IPS-15b (cell line): ENCODE measurements around the gene PEX19.

ENCODE experiments used
- H3K27me3 ChIP-seq: one replicate; pipeline ENCODE4 v1.6.1; 2013; ENCODE audit warnings: low read length; ENCODE audit not compliant: control insufficient read depth, insufficient read depth
- H3K36me3 ChIP-seq: one replicate; pipeline ENCODE4 v1.6.1; 2013; ENCODE audit warnings: low read length; ENCODE audit not compliant: control insufficient read depth, insufficient read depth
- H3K4me1 ChIP-seq: one replicate; pipeline ENCODE4 v1.6.1; 2013; ENCODE audit warnings: mild to moderate bottlenecking, low read length; ENCODE audit not compliant: control insufficient read depth, insufficient read depth
- H3K4me3 ChIP-seq: one replicate; pipeline ENCODE4 v1.5.1; 2013; ENCODE audit warnings: low read depth, low read length
- H3K9ac ChIP-seq: one replicate; pipeline ENCODE4 v1.6.1; 2013; ENCODE audit warnings: low read depth, mild to moderate bottlenecking, low read length
- H3K9me3 ChIP-seq: one replicate; pipeline ENCODE4 v1.6.1; 2013; ENCODE audit warnings: mild to moderate bottlenecking, low read length; ENCODE audit not compliant: control insufficient read depth, insufficient read depth

Gene PEX19

DNA sequence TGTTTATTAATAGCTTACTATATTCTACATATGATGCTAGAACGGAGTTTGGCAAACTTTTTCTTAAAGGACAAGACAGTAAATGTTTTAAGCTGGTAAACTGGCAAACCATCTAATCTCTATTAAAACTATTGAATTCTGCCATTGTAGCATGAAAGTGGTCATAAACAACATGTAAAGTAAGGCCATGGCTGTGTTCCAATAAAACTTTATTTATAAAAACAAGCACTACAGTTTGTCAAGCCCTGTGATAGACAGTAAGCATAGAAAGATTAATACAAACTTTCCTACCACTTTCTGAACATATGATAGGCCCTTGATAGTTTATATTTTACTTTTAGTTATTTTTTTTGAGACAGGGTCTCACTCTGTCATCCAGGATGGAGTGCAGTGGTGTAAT is 57.4 kb downstream of the PEX19 start:
- H3K4me1 ChIP-seq = no peaks in the 10 kb centered on the region
- H3K4me3 ChIP-seq = no peak overlapping the region
- H3K27me3 ChIP-seq = no peaks in the 10 kb centered on the region
- H3K9ac ChIP-seq = no peak overlapping the region
- no peaks in the 10 kb centered on the region for H3K9me3 ChIP-seq
- H3K36me3 ChIP-seq = peaks cover 56% of the 10 kb centered on the region

- Histone ChIP-seq H3K27me3 (no peaks in the 10 kb centered on the region), H3K36me3 (peaks cover 56% of the 10 kb centered on the region), H3K9me3 (no peaks in the 10 kb centered on the region), H3K9ac (no peak overlapping the region), H3K4me3 (no peak overlapping the region), H3K4me1 (no peaks in the 10 kb centered on the region)
Measured at GRCh38 chr1:160227034-160227433, 57.9 kb downstream of the PEX19 start.
